HEK293 (cell line): ENCODE measurements around the gene TUBG2.
A peak's percentile ranks its signal among the peaks of the same experiment; 100 is the strongest.

Experiments used
- CTCF ChIA-PET: fragments of 350-600 bp; formaldehyde crosslinking; extraction: SDS; loops from one replicate; lab custom pipeline; 2021; ENCODE audit warnings: antibody characterized with exemption; lab: Yijun Ruan, JAX
- POLR2A ChIA-PET: fragments of 300-600 bp; formaldehyde crosslinking; extraction: SDS; loops from one replicate; lab custom pipeline; 2020; ENCODE audit warnings: antibody characterized with exemption, inconsistent platforms; lab: Yijun Ruan, JAX
- H3K27ac ChIP-seq: fragments of 200-500 bp; sonication (Bioruptor generic); 2 replicates; pipeline ENCODE4 v1.5.1; 2014; ENCODE audit warnings: low read depth, low read length, control low read depth, inconsistent platforms; ENCODE audit errors: extremely low read depth
- H3K36me3 ChIP-seq, 2 experiments: fragments of 200-500 bp in 1 of 2; sonication (Bioruptor generic) in 1 of 2; 1 replicate in 1 of 2; 2 replicates in 1 of 2; pipeline ENCODE4 v1.5.1; 2014 to 2017; ENCODE audit warnings: inconsistent platforms in 2 of 2, low read length in 2 of 2; ENCODE audit not compliant: control insufficient read depth in 2 of 2, insufficient read depth in 1 of 2
- H3K4me1 ChIP-seq: fragments of 200-500 bp; sonication (Bioruptor generic); 2 replicates; pipeline ENCODE4 v1.5.1; 2014; ENCODE audit warnings: mild to moderate bottlenecking, low read length, inconsistent platforms; ENCODE audit not compliant: control insufficient read depth, insufficient read depth
- H3K4me3 ChIP-seq: 2 replicates; pipeline ENCODE4 v1.5.1; 2011; ENCODE audit warnings: low read depth, mild to moderate bottlenecking, control low read depth, low read length, moderate library complexity
- H3K9me3 ChIP-seq: fragments of 200-500 bp; sonication (Bioruptor generic); 2 replicates; pipeline ENCODE4 v1.5.1; 2014; ENCODE audit warnings: low read depth, low read length, inconsistent platforms; ENCODE audit not compliant: control insufficient read depth, insufficient read depth
- BCL11B ChIP-seq: fragments of 450-650 bp; formaldehyde crosslinking; IDR thresholded peaks from 2 replicates; pipeline ENCODE4 v1.5.1; 2016; ENCODE audit warnings: low read depth, missing biosample characterization, missing genetic modification characterization
- GLIS1 ChIP-seq: fragments of 450-650 bp; formaldehyde crosslinking; IDR thresholded peaks from 2 replicates; pipeline ENCODE4 v1.5.1; 2016; ENCODE audit warnings: missing biosample characterization, missing genetic modification characterization
- GLIS2 ChIP-seq: fragments of 450-650 bp; formaldehyde crosslinking; IDR thresholded peaks from 2 replicates; pipeline ENCODE4 v1.5.1; 2016; ENCODE audit warnings: missing biosample characterization, missing genetic modification characterization
- IKZF3 ChIP-seq: fragments of 450-650 bp; IDR thresholded peaks from 2 replicates; pipeline ENCODE4 v1.5.0; 2018; ENCODE audit warnings: missing biosample characterization, mild to moderate bottlenecking, missing genetic modification characterization, moderate library complexity
- KLF10 ChIP-seq: fragments of 450-650 bp; IDR thresholded peaks from 2 replicates; pipeline ENCODE4 v1.5.1; 2018; ENCODE audit warnings: missing biosample characterization, mild to moderate bottlenecking, missing genetic modification characterization
- SP2 ChIP-seq: fragments of 450-650 bp; formaldehyde crosslinking; IDR thresholded peaks from 2 replicates; pipeline ENCODE4 v1.5.1; 2016; ENCODE audit warnings: missing biosample characterization, missing genetic modification characterization
- ZBTB20 ChIP-seq: fragments of 450-650 bp; formaldehyde crosslinking; IDR thresholded peaks from 2 replicates; pipeline ENCODE4 v1.5.1; 2016; ENCODE audit warnings: missing biosample characterization, missing genetic modification characterization
- ZIC2 ChIP-seq: fragments of 450-650 bp; formaldehyde crosslinking; IDR thresholded peaks from 2 replicates; pipeline ENCODE4 v1.5.1; 2016; ENCODE audit warnings: missing biosample characterization, missing genetic modification characterization
- ZNF174 ChIP-seq: fragments of 450-650 bp; formaldehyde crosslinking; IDR thresholded peaks from 2 replicates; pipeline ENCODE4 v1.5.0; 2017; ENCODE audit warnings: missing biosample characterization, mild to moderate bottlenecking, missing genetic modification characterization
- ZNF2 ChIP-seq: fragments of 450-650 bp; formaldehyde crosslinking; IDR thresholded peaks from 2 replicates; pipeline ENCODE4 v1.5.1; 2016; ENCODE audit warnings: missing biosample characterization, missing genetic modification characterization
- ZNF311 ChIP-seq: fragments of 450-650 bp; formaldehyde crosslinking; IDR thresholded peaks from 2 replicates; pipeline ENCODE4 v1.5.1; 2017; ENCODE audit warnings: missing biosample characterization, missing genetic modification characterization, borderline replicate concordance
- ZNF341 ChIP-seq: fragments of 450-650 bp; formaldehyde crosslinking; IDR thresholded peaks from 2 replicates; pipeline ENCODE4; 2016; ENCODE audit warnings: low read depth, missing biosample characterization, missing genetic modification characterization
- ZNF600 ChIP-seq: fragments of 450-650 bp; formaldehyde crosslinking; IDR thresholded peaks from 2 replicates; pipeline ENCODE4 v1.5.1; 2016; ENCODE audit warnings: missing biosample characterization, missing genetic modification characterization
- ZNF837 ChIP-seq: fragments of 450-650 bp; formaldehyde crosslinking; IDR thresholded peaks from 2 replicates; pipeline ENCODE4 v1.5.1; 2016; ENCODE audit warnings: missing biosample characterization, missing genetic modification characterization
- TF ChIP-seq, protein P1 (sequence below): fragments of 450-650 bp; formaldehyde crosslinking; IDR thresholded peaks from 2 replicates; pipeline ENCODE4 v1.5.1; 2016; ENCODE audit warnings: missing biosample characterization, missing genetic modification characterization
- TF ChIP-seq, protein P2 (sequence below): fragments of 450-650 bp; formaldehyde crosslinking; IDR thresholded peaks from 2 replicates; pipeline ENCODE4 v1.5.1; 2016; ENCODE audit warnings: missing biosample characterization, missing genetic modification characterization

TUBG2 gene

DNA sequence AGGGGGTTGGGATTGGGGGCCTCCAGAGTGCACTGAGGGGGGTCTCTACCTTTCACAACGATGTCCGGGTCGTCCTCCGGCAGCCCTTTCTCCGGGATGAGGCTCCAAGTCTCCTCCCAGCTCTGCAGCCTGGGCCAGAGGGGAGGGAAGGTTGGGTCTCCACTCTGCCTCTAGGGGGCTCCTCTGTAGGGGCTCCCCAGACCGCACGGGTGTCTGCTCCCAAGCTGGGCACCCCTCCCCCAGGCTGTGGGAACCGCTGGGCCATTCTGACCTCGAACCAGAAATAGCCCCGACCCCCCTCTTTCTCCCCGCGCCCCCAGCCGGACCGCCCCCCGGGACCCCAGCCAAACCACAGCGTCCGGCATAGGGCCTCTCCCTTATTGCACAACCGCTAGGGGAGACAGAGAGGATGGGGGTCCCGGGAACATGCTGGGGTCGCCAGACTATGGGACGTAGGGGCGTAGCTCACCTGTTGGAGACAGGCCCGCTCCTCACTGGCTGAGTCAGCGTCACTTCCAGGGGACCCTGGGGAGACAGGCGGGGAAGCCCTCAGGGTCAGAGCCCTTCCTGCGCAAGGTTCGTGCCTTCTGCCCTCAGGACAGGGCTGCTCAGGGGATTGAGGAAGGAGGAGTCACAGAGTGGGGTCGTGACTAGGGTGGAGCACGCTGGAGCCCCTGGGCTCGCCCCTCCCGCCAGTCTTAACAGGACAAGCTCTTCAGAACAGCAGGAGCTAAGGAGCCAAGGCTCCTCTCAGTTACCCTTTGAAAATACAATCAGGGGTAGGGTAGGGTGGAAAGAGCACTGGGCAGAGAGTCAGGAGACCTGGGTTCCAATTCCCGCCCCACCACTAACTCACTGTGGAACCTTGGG, 15.0 kb downstream of the TUBG2 start:
- ChIA-PET POLR2A (interaction anchor here (0.6 to 2.3 kb wide), 2 partner anchors 11 to 15 kb away, joined by 3 to 8 read pairs; partner anchors contain the start of gene TUBG2), CTCF (interaction anchor here (0.6 to 2.8 kb wide), 9 partner anchors 14 to 465 kb away, joined by 3 to 18 read pairs (median 4); partner anchors contain the start of gene TUBG2)

DNA sequence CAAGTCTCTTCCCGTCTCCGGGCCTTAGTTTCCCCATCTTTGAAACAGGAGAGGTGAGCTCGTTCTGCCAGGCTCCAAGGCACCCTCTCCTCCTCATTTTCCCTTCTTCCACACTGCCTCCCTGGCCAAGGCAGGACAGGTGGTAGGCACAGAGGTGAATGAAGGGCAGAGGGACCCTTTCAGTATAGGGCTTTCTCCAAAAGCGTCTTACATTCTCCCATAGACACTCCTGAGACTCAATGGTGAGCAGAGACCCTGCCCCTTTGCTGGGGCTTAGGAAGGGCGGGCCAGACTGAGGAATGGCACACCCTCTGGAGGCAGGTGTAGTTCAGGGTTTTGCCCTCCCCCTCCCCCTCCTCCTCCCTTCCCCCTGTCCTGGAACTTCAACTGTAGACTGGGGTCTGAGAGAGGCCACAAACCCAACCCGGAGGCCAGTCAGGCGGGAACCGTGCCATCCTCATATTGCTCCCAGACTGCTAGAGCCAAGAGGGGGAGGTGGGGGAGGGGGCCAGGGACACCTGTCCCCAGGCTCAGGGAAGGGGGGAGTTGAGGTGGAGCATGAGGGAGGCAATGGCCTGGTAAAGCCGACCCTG, 15.8 kb downstream of the TUBG2 start:
- H3K27ac ChIP-seq, result peak overlapping the region; percentile 82; the same call in 1 of the 2 replicates
- TF ChIP-seq ZNF600 (tag by site-specific recombination), result peak; percentile 76; the same call in 1 of the 2 replicates
- no peak for TF ChIP-seq ZNF311 (tag by site-specific recombination)
- TF ChIP-seq SP2 (tag by site-specific recombination), result peak; percentile 48
- TF ChIP-seq ZNF837, result no peak
- TF ChIP-seq, all 188 proteins: peak for 2
- peaks cover 0 to 37% of the 10 kb centered on the region in 2 experiments; a peak in 2 of 3 replicates for H3K36me3 ChIP-seq
- ChIA-PET POLR2A (interaction anchor here (3.8 kb wide), 1 partner anchor 97 kb away, joined by 21 read pairs; the partner anchor contains the start of gene PSMC3IP), CTCF (interaction anchor here (0.6 to 2.8 kb wide), 8 partner anchors 14 to 464 kb away, joined by 3 to 18 read pairs (median 4); partner anchors contain the start of gene TUBG2)
- H3K4me1 ChIP-seq, result peaks cover 18% of the 10 kb centered on the region
- no peaks in the 10 kb centered on the region for H3K9me3 ChIP-seq
- peak overlapping the region; percentile 8; the same call in 1 of the 2 replicates for H3K4me3 ChIP-seq

More for the DNA sequence above, 15.0 kb downstream of the TUBG2 start:
- TF ChIP-seq, protein P1, sequence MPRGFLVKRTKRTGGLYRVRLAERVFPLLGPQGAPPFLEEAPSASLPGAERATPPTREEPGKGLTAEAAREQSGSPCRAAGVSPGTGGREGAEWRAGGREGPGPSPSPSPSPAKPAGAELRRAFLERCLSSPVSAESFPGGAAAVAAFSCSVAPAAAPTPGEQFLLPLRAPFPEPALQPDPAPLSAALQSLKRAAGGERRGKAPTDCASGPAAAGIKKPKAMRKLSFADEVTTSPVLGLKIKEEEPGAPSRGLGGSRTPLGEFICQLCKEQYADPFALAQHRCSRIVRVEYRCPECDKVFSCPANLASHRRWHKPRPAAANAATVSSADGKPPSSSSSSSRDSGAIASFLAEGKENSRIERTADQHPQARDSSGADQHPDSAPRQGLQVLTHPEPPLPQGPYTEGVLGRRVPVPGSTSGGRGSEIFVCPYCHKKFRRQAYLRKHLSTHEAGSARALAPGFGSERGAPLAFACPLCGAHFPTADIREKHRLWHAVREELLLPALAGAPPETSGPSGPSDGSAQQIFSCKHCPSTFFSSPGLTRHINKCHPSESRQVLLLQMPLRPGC, result no peak
- TF ChIP-seq BCL11B (tag by site-specific recombination) (0 out of 2 replicates have a peak, but pooled peaks have one; percentile 38), GLIS1 (tag by site-specific recombination) (0 out of 2 replicates have a peak, but pooled peaks have one; percentile 6), IKZF3 (peak; percentile 50), GLIS2 (tag by site-specific recombination) (peak; percentile 57), ZNF174 (tag by site-specific recombination) (no peak), ZNF2 (tag by site-specific recombination) (0 out of 2 replicates have a peak, but pooled peaks have one; percentile 27), ZBTB20 (tag by site-specific recombination) (peak; percentile 72; the same call in 1 of the 2 replicates), ZNF341 (tag by site-specific recombination) (0 out of 2 replicates have a peak, but pooled peaks have one; percentile 7), ZIC2 (tag by site-specific recombination) (peak; percentile 65), KLF10 (no peak)
- TF ChIP-seq, protein P2, sequence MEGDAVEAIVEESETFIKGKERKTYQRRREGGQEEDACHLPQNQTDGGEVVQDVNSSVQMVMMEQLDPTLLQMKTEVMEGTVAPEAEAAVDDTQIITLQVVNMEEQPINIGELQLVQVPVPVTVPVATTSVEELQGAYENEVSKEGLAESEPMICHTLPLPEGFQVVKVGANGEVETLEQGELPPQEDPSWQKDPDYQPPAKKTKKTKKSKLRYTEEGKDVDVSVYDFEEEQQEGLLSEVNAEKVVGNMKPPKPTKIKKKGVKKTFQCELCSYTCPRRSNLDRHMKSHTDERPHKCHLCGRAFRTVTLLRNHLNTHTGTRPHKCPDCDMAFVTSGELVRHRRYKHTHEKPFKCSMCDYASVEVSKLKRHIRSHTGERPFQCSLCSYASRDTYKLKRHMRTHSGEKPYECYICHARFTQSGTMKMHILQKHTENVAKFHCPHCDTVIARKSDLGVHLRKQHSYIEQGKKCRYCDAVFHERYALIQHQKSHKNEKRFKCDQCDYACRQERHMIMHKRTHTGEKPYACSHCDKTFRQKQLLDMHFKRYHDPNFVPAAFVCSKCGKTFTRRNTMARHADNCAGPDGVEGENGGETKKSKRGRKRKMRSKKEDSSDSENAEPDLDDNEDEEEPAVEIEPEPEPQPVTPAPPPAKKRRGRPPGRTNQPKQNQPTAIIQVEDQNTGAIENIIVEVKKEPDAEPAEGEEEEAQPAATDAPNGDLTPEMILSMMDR, result peak; percentile 52; the same call in 1 of the 2 replicates
- H3K36me3 ChIP-seq, result peaks cover 1 to 45% of the 10 kb centered on the region in 2 experiments; a peak in 2 of 3 replicates
- H3K9me3 ChIP-seq, result no peaks in the 10 kb centered on the region
- no peak overlapping the region for H3K4me3 ChIP-seq
- H3K4me1 ChIP-seq, result peaks cover 15% of the 10 kb centered on the region
- H3K27ac ChIP-seq, result no peak overlapping the region
